Muscle of back (tissue), 13 donors: ENCODE data around the gene EOLA2. TPM values are rescaled to one million over a fixed set of nuclear protein-coding genes. Genes with fewer than 3 reads are reported as not detected.
"Not testable (repeated sequence)": the region's sequence is repeated elsewhere in the genome, so short reads cannot be mapped to it uniquely, and the experiment has no call there.

Experiments
- DNase-seq, 3 donors: peaks; one replicate each; pipeline versions ENCODE4 v3.0.0 to v3.0.0-alpha.2; 2013
- long read RNA-seq, 9 donors: transcript quantifications; one replicate each; lab custom pipeline, GENCODE V29; 2026
- polyA plus RNA-seq, 10 donors: library from polyadenylated mRNA; unstranded; fragments of 120-200 nt; gene quantifications; one replicate each; pipeline ENCODE4 v1.2.1, GENCODE V29; 2013; ENCODE audit not compliant: insufficient read length in 10 of 10

EOLA2 gene
- 10 to 100 TPM; 19.3 to 27.0 (median 21.1) TPM for polyA plus RNA-seq
- long read RNA-seq, donor 1, partial matches to known transcripts, result 0 of 5 reads
- long read RNA-seq, donor 1, other reads (novel, unspliced or antisense), result 0 of 5 reads
- long read RNA-seq, donor 2, partial matches to known transcripts, result 0 of 2 reads
- long read RNA-seq, donor 2, other reads (novel, unspliced or antisense), result 0 of 2 reads
- long read RNA-seq, donor 3, result 0 reads
- long read RNA-seq, donor 4, partial matches to known transcripts, result 0 of 3 reads
- long read RNA-seq, donor 4, other reads (novel, unspliced or antisense), result 0 of 3 reads
- long read RNA-seq, donor 5, partial matches to known transcripts, result 0 of 2 reads
- long read RNA-seq, donor 5, other reads (novel, unspliced or antisense), result 0 of 2 reads
- long read RNA-seq, donor 6, transcript CXorf40B-203 (5 exons, 1,653 nt), result major isoform, 6 of 7 reads
- long read RNA-seq, donor 6, partial matches to known transcripts, result 0 of 7 reads
- long read RNA-seq, donor 6, other reads (novel, unspliced or antisense), result 0 of 7 reads
- long read RNA-seq, donor 7, partial matches to known transcripts, result 0 of 3 reads
- long read RNA-seq, donor 7, other reads (novel, unspliced or antisense), result 0 of 3 reads
- long read RNA-seq, donor 8, partial matches to known transcripts, result 0 of 2 reads
- long read RNA-seq, donor 8, other reads (novel, unspliced or antisense), result 0 of 2 reads
- long read RNA-seq, donor 9, partial matches to known transcripts, result 0 of 1 reads
- long read RNA-seq, donor 9, other reads (novel, unspliced or antisense), result 0 of 1 reads

DNA sequence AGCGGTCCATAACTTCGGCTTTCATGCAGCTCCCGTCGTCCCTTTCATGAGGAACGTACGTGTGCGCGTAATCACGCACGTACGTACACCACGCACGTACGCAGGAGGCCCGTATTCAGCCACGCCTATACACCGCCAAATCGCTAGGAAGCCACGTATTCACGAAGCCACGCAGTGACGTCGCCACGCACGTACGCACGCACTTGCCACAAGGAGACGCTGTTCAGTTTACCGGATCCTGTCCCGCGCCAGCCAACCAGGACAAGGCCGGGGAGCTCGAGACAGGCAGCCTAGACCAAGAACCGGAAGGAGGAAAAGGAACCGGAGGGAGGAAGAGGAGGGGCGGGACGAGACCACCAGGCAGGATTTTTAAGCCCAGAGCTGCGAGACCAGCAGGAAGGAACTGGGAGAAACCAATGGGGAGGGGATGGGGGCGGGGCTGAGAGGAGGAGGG is at the start of gene EOLA2:
EOLA2 (minus strand) TSS at position 65 of the 454 bp plus-strand sequence. CDS start 4,617 bp downstream, outside the sequence.
- DNase-seq, result peak; percentile 96 to 98 (median 97)

DNA sequence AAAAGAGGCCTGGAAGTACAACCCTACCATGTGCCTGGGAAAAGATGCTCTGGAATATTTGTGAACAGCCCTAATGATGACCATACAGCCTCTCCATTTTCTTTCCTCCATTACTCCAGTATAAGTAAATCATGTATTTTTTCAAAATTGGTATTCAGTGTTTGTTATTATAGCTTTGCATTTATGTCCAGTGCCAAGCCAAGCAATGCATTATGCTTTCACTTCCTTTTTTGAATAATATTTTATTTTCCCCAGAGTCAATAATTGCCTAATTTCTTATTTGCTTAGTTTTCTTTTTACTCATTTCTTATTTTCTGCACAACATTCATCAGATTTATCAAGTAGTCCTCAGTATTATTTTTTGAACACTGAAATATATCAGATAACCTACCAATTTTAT is 49.3 kb upstream of the EOLA2 start:
- no peak for DNase-seq

DNA sequence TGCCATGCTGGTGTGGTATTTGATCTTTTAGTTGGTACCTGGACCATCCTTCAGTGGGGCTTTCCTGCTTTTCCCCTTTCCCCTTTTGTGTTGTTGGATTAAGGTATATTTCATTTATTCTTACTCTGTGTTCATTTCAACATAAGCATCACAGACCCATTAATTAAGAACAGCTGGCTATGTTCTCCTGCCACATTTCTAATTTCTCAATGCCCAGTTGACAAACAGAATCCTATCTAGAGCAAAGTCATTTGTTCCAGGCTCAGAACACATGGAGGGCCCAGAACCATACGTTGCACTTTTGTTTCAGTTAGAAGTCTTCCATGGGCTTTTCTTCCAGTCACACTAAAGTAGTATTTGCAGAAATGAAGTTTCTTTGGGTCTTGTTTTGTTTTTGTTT is 46.1 kb upstream of the EOLA2 start:
- no peak for DNase-seq

DNA sequence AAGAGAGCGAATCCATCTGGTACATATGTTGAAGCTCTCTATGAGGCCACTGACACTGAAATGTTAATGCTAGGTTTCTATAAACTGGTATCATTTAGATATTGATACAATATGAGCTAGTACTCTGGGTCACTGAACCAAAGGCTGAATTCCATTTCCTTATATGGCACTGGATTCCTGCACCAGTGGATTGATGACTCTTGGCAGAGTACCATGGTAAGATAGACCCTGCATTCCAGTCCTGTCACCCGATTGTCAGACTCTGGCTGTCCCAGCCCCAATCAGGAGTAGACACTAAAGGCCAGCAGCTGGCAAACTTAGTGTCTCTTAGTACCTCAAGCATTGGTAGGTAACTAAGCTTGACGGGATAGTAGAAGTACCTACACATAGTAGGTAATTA is 44.0 kb upstream of the EOLA2 start:
- DNase-seq, result peak in 2 of 3 donors; percentile 10 to 28

DNA sequence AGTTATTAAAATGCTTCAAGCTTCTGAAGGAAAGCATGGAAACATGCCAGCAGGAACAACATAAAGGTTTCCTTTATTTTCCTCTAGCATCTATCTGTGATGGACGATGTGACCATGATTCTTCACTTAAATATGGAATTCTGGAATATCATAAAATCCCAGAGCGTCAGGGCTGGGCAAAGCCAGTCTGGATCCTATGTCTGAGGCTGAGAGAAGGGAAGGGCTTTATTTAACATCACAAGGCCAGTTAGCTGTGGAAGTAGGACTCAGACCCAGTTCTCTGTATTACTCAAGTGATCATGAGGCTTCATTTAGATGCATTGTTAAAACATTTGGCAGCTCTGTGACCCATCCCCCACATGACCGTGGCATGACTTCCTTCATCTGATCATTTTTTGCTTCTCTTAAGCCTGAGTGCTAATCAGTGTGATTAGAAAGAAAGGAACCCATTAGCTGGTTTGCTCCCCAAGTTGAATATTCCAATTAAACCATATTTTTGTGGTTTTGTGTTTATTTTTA is 40.9 kb upstream of the EOLA2 start:
- DNase-seq, result peak in 2 of 3 donors; percentile 22 to 33

DNA sequence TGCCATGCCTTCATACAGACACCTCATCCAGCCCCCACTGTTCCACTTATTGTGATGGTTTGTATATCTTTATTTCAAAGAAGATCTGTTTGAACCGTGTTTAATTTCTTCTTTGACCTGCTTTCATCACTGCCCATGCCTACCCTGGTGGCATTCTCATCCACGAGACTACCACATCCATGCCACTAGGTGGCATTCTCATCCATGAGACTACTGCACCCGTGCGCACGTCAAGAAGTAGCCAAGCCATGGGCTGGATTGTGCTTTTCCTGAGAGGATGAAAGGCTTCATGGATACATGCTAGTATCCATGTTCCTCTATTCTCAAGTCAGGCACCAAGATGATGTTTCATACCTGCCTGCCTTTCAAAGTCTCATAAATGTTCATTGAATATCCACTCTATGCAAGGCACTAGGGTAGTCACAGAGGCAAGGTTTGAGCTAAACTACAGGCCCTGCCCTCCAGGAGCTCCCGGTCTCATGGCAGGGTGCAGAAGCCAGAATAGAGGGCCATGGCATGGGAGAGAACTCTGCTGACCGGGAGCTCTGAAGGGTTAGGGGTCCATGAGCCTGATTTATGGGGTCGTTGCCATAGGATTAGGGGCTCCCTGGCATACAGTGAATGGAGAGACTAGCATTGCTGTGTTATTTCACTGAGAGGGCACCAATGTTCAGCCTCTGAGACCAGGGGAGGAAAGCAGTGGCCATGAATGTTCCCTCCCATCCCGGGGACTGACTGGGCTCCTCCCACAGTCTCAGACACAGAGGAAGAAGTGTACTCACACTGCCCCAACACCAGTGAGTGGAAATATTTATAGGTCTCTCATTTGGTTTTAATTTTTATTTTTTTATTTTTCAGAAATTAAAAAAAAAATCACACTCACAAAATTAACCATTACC is 24.8 kb upstream of the EOLA2 start:
- DNase-seq, result peak; percentile 41 to 66 (median 45)

DNA sequence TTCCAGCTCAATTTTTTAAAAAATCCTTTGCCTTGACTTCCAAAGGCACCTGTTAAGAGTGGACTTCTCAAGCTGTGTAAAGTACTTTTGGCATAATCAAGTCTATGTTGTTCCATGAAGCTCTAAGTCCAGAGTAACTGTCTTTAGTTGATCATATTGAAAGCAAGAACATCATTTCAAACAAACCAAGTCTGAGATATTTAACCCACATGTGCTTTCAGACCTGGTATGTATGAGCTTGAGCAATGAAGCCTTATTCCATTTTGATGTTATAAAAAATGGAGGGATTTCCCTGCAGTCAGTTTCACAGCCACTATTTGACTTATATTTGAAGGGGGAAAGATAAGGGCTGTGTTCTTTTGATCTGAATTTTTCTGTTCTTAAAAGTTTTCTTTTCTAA is 23.7 kb upstream of the EOLA2 start:
- no peak for DNase-seq

DNA sequence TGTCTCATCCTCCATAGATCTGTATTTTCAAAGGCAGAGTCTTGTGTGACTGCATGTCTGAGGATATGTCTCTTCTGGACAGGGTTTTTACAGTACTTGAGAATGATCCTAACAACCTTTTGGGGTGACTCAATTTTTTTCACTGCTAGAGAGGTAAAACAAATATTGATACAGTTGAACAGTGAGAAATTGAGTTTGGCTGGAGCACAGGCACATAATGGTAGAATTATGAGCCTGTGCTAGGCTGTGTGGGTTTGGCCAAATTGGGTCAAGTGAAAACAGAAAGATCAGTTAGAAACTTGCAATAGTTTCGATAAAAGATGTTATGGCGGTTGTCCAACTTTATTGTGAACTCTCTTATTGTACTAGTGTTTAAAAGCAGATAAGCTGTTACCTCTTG is 23.3 kb upstream of the EOLA2 start:
- DNase-seq, result no peak

DNA sequence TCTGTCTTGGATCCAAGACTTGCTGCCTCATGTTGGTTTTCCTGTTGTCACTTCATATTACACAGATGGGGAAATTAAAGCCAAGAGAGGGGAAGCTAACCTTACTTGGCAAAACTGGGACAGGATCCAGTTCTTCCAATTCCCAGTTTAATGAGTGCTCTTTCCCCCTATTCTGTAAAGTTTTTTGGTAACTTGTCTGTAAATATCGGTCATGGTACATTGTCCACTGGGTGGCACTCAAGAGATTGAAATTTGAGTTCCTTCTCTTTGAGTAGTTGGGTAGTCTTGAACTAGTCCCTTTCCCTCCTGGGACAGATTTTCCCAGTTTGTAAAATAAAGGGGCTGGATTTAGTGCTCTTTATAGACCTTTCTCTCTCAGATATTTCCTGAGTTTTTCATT is 12.4 kb upstream of the EOLA2 start:
- peak; percentile 23 to 50 (median 26) for DNase-seq

DNA sequence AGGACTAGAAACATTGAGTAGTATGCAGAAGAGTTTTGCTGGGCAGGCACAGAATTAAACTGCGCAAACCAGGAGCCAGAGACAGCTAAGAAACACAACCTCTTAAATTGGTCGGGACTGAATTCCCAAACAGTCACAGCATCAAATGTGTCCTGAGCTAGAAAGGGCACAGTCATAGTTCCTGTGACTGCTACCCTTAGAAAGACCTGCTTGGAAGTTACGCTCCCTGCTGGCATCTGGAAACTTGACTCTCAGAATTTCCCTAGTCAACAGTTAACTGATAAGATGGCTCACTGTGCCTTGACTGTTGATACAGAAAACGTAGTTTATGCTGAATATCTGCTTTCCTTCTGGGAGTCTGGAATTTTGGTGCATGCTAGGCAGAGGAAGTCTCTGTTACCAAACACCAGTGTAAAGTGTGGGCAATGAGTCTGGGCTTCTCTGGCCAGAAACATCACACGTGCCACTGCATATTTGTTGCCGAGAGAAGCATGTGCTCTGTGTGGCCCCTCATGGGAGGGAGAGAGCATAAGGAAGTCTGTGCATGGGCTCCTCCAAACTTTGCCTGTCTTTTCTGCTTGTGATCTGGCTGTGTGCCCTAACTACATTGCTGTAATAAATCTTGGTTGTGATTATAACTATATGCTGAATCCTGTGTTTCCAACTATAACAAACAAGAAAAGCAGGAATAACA is 11.6 kb upstream of the EOLA2 start:
- no peak for DNase-seq

DNA sequence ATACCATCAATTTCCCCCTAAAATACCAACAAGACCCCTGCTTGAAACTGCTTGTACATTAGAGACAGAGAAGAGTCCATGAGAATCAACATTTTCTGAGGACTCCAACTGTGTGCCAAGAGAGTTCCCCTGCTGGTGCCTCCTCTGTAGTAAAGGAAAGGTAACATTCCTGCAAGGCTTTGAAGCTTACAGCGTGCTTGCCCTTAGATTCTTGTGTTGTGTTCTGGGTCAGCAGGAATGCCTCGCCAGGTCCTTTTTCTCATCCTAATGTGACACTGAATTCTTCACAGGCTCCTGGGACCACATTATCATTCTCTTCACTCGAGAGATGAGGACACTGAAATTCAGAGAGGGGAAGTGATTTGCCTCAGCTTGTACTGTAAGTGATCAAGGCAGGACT is 9.7 kb upstream of the EOLA2 start:
- DNase-seq, result no peak

DNA sequence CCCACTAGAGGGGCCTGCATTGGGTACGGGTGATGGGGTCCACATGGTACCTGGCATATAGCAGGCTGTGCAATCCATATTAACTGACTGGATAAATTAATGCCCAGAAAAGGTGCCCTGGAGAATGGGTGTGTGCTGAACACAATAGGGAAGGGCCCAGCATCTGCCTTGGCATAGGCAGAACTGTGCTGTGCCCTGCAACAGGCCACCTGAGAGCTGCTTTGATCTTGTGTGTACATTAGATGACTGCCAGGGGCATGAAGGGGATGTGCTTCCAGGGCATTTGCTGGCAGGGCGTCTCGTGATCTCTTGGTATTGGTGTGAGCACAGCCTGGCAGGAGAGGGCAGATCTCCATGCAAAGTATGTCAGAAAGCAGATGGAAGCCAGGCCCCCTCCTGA is 8.6 kb upstream of the EOLA2 start:
- not testable (repeated sequence) for DNase-seq

DNA sequence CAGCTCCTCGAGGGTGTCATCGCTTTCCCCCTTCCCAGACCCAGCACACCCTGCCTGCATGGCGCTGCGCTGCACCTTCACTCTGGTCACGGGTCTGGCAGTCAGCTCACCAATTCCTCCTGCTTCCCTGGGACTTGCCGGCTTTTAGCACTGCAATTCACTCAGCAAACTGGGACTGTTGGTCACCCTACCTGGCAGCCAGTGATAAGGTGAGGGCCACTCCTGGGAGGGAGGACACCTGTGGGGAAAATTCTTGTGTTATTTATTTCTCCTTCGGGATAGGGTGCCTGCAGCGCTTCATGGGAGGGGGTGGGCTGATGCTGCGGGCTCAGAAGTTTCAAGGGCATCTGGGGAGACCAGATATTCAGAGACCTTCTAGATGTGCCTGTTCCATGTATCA is 7.5 kb upstream of the EOLA2 start:
- DNase-seq, result not testable (repeated sequence)

DNA sequence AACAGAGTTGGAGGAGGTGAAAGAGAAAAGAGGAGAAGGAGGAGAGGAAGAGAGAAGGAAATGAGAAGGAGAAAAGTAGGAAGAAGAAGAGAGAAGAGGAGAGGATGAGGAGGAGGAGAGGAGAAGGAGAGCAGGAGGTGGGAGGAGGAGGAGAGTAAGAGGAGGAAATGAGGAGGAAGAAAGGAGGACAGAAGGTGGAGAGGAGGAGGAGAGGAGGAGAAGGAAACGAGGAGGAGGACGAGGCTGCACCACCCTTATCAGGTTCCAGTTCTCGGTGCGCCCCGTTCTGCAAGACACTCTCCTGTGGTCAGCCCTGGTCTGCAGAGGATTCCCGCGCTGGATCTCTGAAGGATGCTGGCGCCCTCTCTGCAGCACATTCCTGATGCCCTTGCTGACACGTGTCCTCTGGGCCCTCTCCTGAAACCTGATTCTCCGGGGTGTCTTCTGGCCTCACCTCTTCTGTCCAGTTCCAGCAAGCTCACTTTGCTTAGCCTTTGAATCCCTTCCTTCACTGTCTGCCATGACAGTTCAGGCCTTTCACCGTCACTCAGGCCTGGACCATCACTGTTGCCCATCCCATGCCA is 6.9 kb upstream of the EOLA2 start:
- not testable (repeated sequence) for DNase-seq

DNA sequence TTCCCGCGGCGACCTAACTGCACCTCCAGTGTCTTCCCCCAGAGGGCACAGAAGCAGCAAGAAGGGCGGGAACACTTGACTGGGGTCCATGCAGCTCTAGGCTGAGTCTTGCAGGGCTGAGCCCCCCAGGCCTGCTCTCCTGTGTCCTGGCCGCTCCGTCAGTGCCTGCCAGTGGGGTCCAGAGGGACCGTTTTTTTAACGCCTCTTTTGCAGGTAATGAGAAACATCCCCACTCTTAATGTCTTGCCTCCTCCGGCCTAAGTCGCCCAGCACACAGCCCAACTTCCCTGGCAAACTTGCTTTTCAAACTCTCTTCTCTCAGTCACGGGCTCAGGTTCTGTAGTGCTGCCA is 2.4 kb upstream of the EOLA2 start:
- not testable (repeated sequence) for DNase-seq

DNA sequence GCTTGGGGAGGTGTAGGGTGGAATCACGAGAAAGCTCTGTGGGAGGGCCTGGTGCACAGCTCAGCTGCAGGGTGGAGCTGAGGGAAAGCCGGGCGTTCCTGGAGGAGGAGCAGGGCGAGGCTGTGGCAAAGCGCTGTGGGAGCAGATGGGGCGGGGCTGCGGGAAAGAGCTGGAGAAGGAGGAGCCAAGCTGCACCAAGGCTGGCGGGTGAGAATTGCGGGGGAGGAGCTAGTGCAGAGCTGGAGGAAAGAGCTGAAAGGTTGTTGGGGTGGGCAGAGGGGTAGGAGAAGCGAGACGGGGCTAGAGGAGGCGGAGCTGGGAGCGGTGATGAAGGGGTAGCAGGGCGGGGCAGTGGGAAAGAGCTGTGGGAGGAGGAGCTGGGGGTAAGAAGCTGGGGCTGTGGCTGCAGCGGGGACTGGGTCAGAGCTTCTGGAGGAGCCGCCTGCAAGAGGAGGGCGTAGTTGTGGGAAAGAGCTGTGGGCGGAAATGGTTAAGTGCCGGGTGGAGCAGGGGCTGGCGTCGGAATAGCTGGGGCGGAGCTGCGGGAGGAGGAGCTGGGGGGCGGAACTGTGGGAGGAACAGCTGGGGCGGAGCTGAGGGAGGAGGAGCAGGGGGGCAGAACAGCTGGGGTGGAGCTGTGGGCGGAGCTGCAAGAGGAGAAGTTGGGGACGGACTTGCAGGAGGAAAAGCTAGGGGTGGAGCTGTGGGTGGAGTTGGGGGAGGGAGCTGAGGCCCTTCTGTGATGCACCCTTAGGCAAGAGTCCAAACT is 1.8 kb upstream of the EOLA2 start:
- DNase-seq, result peak; percentile 94 to 97 (median 96)

DNA sequence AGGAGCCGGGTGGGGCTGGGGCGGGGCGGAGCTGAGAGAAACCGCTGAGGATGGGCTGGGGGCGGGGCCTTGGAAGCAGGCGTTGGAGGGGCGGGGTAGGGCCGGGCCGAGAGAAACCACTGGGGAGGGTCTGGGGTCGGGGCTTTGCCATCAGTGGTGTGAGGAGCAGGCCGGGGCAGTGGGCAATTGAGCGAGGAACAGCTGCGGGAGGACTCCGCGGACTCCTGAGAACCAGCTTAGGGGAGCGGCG is 1.3 kb upstream of the EOLA2 start:
- DNase-seq, result no peak

DNA sequence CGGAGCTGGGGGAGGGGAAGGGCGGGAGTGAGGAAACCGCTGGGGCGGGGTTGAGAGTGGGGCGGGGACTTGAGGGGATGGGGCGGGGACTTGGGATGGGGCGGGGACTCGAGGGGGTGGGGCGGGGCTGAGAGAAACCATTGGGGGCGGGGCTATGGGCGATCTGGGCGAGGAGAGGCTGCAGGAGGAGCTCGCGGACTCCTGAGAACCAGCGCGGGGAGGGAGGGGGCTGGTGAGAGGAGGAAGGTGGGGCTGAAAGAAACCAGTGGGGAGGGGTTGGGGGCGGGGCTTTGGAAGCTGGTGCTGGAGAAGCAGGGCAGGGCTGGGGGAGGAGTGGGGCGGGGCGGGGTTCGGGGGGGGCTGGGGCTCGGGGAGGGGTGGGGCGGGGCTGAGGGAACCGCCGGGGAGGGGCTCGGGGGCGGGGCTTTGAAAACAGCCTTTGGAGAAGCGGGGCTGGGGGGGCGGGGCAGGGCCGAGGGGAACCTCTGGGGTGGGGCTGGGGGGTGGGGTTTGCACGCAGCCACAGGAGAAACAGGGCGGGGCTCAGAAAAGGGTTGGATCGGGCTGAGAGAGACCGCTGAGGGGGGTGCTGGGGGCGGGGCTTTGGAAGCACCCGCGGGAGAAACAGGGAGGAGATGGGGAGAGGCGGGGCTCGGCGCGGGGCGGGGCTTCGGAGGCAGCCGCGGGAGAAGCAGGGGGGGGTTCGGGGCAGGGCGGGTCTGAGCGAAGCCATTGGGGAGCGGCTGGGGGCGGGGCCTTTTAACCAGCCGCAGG is 777 bp upstream of the EOLA2 start:
- DNase-seq, result peak; percentile 90 to 93 (median 91)

DNA sequence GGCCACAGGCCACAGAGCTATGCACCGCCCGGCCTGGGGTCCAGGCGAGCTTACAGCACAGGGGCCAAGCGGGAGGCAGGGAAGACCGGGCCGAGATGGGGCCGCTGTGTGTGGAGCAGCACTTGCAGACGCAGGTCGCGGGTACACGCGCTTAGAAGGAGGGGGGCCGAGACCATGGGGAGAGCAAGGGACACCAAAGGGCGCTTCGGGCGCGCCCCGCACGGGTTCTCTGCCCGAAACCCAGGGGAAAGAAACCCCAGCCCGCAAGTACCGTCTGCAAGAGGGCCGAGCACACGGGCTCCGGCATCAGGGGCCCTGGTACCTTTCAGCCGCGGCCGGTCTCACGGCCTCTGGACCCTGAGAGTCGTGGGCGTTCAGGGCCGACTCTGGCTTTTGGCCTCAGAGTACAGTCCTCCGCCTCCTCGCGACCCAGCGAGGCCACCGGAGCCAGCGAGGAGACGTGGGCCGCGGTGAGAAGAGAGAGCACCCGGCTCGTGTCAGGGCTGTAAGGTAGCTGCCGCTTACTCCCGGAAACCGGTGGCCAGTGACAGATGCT is 342 bp downstream of the EOLA2 start:
- no peak for DNase-seq
